Thyroid gland (tissue), 4 donors: ENCODE results near the gene AQP12B. TPM values are rescaled to one million over a fixed set of nuclear protein-coding genes. Genes with fewer than 3 reads are reported as not detected.

ENCODE experiments used
- DNase-seq, 2 donors: peaks; one replicate each; pipeline ENCODE4 v3.0.0-alpha.2; 2019
- H3K27ac ChIP-seq, 3 donors: fragments of 200-600 bp; sonication (generic); 1 replicate in 2 of 3; 2 replicates in 1 of 3; pipeline ENCODE4 v1.5.1; 2016 to 2019; ENCODE audit warnings: mild to moderate bottlenecking in 1 of 3, moderate library complexity in 1 of 3
- H3K27me3 ChIP-seq: fragments of 200-600 bp; sonication (generic); one replicate; pipeline ENCODE4 v1.5.1; 2019
- H3K36me3 ChIP-seq, 2 donors: fragments of 200-600 bp; sonication (generic); one replicate each; pipeline ENCODE4 v1.5.1; 2016 to 2019
- H3K4me1 ChIP-seq, 2 donors: fragments of 200-600 bp; sonication (generic); one replicate each; pipeline ENCODE4 v1.5.1; 2017 to 2019
- H3K4me3 ChIP-seq, 3 donors: fragments of 200-600 bp; sonication (generic); replicated peaks in 1 of 3; 1 replicate in 2 of 3; 2 replicates in 1 of 3; pipeline ENCODE4 v1.5.1; 2016; ENCODE audit warnings: mild to moderate bottlenecking in 1 of 3
- H3K9me3 ChIP-seq: fragments of 200-600 bp; sonication (generic); one replicate; pipeline ENCODE4 v1.5.1; 2017
- CTCF ChIP-seq, 6 experiments: fragments of 200-600 bp in 3 of 6; fragments of 450-650 bp in 3 of 6; sonication (generic) in 3 of 6; IDR thresholded peaks; one replicate each; pipeline ENCODE4 v1.5.1; 2016 to 2019; ENCODE audit warnings: antibody characterized with exemption in 6 of 6, mild to moderate bottlenecking in 2 of 6, inconsistent platforms in 1 of 6, moderate library complexity in 1 of 6
- POLR2A ChIP-seq, 2 donors: fragments of 450-650 bp; IDR thresholded peaks; one replicate each; pipeline ENCODE4 v1.6.1; 2017; ENCODE audit warnings: antibody characterized with exemption in 2 of 2, mild to moderate bottlenecking in 2 of 2, moderate library complexity in 1 of 2
- WGBS, 2 donors: methylation state at CpG; one replicate each; pipeline ENCODE4 v1.1.5; 2017; 5-methylcytosine and 5-hydroxymethylcytosine counted together
- intact Hi-C: fragments of 100-400 bp; cut with DNase I; formaldehyde crosslinking; loops from one replicate; pipeline ENCODE4 v1.15.1; 2023
- total RNA-seq, 4 donors: library from RNA; depleted of rRNA; stranded (reverse); fragments of >200 nt; gene quantifications; one replicate each; pipeline ENCODE4 v1.2.3, GENCODE V29; 2016

Gene AQP12B
- total RNA-seq, 4 donors from 2014 or later = 0.13 TPM; not detected in 3

DNA sequence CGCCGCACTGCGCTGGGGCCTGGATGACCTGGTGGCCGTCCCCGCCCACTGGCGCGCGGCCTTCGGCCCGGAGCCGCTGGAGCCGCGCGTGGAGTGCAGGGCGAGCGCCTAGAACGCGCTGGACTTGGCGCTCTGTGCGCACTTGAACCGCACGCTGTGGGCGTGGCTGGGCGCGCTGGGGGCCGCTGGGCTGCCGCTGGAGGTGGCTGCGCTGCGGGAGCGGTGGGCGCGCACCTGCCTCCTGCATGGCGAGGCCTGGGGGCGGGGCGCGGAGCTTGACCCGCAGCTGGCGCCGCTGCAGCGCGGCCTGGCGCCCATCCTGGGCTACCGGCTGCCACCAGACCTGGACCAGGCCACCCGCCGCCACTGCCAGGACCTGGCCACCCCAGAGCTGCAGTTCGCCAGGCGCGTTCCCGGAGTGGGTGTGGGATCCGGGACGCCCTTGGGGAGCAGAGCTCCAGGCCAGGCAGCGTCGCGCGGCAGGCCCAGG, 9.9 kb downstream of the AQP12B start:
- intact Hi-C loops = no loop called here
- WGBS, 2 donors = 0% methylated on average over 2 of the region's 55 CpGs; no CpG with 5 or more reads in 1 of the 2 donors
- no peaks in the 10 kb centered on the region for H3K27me3 ChIP-seq
- no peak overlapping the region for H3K4me3 ChIP-seq
- H3K9me3 ChIP-seq = no peaks in the 10 kb centered on the region
- TF ChIP-seq CTCF (IDR thresholded peaks at IDR 0.05) (no peak), POLR2A (IDR thresholded peaks at IDR 0.05) (no peak)
- no peak overlapping the region for H3K27ac ChIP-seq
- H3K4me1 ChIP-seq = no peaks in the 10 kb centered on the region
- no peak for DNase-seq
- H3K36me3 ChIP-seq = no peaks in the 10 kb centered on the region

GRCh38 chr2:240672076-240672700, 10.5 kb downstream of the AQP12B start:
- 51 to 64% methylated on average over 23 to 35 of the region's 46 CpGs for WGBS, 2 donors
- Histone ChIP-seq H3K4me3 (no peak overlapping the region), H3K4me1 (no peaks in the 10 kb centered on the region), H3K27ac (no peak overlapping the region), H3K36me3 (no peaks in the 10 kb centered on the region), H3K27me3 (no peaks in the 10 kb centered on the region), H3K9me3 (no peaks in the 10 kb centered on the region)
- intact Hi-C loops = no loop called here
- no peak for DNase-seq
- TF ChIP-seq CTCF (IDR thresholded peaks at IDR 0.05) (no peak), POLR2A (IDR thresholded peaks at IDR 0.05) (no peak)

- Histone ChIP-seq H3K4me1 (no peaks in the 10 kb centered on the region), H3K27me3 (no peaks in the 10 kb centered on the region), H3K4me3 (no peak overlapping the region), H3K9me3 (no peaks in the 10 kb centered on the region), H3K27ac (no peak overlapping the region), H3K36me3 (no peaks in the 10 kb centered on the region)
- DNase-seq = no peak
- 87 to 91% methylated on average over 4 of the region's 4 CpGs for WGBS, 2 donors
- TF ChIP-seq POLR2A (IDR thresholded peaks at IDR 0.05) (no peak), CTCF (IDR thresholded peaks at IDR 0.05) (no peak)
- intact Hi-C loops = no loop called here
Measured at GRCh38 chr2:240670950-240671349, 11.7 kb downstream of the AQP12B start.

DNA sequence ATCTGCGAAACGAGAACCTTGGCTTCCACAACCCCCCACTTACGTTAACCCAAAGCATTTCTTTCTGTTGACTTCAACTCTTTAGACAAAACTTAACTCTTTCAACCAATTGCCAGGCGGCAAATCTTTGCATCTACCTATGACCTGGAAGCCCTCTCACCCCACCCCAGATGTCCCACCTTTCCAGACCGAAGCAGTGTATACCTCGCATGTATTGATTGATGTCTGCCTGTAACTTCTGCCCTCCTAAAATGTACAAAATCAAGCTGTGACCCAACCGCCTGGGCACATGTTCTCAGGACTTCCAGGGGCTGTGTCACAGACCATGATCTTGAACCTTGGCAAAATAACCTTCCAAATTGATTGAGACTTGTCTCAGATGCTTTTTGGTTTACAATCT, 12.3 kb downstream of the AQP12B start:
- WGBS, 2 donors = 81 to 84% methylated on average over 7 of the region's 7 CpGs
- no peaks in the 10 kb centered on the region for H3K9me3 ChIP-seq
- no peaks in the 10 kb centered on the region for H3K36me3 ChIP-seq
- H3K27ac ChIP-seq = no peak overlapping the region
- intact Hi-C loops = no loop called here
- DNase-seq = no peak
- TF ChIP-seq POLR2A (IDR thresholded peaks at IDR 0.05) (no peak), CTCF (IDR thresholded peaks at IDR 0.05) (no peak)
- H3K27me3 ChIP-seq = no peaks in the 10 kb centered on the region
- H3K4me1 ChIP-seq = no peaks in the 10 kb centered on the region
- H3K4me3 ChIP-seq = no peak overlapping the region

- intact Hi-C loops = no loop called here
- TF ChIP-seq POLR2A (IDR thresholded peaks at IDR 0.05) = no peak
- TF ChIP-seq CTCF (IDR thresholded peaks at IDR 0.05) = no peak
- no peak for DNase-seq
- H3K36me3 ChIP-seq = no peaks in the 10 kb centered on the region
- H3K27me3 ChIP-seq = no peaks in the 10 kb centered on the region
- no peaks in the 10 kb centered on the region for H3K9me3 ChIP-seq
- no peak overlapping the region for H3K27ac ChIP-seq
- WGBS, 2 donors = 83 to 96% methylated on average over 1 of the region's 1 CpG
- no peaks in the 10 kb centered on the region for H3K4me1 ChIP-seq
- no peak overlapping the region for H3K4me3 ChIP-seq
Measured at GRCh38 chr2:240664622-240665021, 18.1 kb downstream of the AQP12B start.
